Measurements from ENCODE around the gene UMPS.

DNA sequence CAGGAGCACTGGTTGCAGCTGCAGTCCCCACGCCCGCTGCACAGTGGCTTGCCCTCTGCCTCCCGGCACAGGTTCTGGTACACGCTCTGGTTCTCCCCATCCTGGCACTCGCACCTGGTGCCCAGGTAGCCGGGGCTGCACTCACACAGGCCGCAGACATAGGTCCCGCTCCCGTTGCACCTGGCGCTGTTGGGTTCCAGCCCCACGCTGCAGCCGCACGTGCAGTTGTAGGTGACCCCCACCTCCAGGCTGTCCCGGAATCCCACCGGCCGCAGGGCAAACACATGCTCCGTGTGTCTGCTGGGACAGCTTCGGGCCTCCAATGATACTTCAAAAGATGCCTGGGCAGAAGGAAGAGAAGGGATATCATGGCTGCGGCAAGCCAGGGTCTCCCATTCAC is 66.2 kb downstream of the UMPS start:
- TF ChIP-seq, protein P1, sequence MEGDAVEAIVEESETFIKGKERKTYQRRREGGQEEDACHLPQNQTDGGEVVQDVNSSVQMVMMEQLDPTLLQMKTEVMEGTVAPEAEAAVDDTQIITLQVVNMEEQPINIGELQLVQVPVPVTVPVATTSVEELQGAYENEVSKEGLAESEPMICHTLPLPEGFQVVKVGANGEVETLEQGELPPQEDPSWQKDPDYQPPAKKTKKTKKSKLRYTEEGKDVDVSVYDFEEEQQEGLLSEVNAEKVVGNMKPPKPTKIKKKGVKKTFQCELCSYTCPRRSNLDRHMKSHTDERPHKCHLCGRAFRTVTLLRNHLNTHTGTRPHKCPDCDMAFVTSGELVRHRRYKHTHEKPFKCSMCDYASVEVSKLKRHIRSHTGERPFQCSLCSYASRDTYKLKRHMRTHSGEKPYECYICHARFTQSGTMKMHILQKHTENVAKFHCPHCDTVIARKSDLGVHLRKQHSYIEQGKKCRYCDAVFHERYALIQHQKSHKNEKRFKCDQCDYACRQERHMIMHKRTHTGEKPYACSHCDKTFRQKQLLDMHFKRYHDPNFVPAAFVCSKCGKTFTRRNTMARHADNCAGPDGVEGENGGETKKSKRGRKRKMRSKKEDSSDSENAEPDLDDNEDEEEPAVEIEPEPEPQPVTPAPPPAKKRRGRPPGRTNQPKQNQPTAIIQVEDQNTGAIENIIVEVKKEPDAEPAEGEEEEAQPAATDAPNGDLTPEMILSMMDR (IDR thresholded peaks at IDR 0.05; ENCODE audit: insufficient read depth, low read length, poor library complexity, severe bottlenecking): no peak
- TF ChIP-seq EZH2phosphoT487 (conservative IDR thresholded peaks at IDR 0.05; ENCODE audit: low read length): no peak
